IPS DF 19.7 (cell line): ENCODE results near the gene RGL4.
"Not testable (repeated sequence)": the region's sequence is repeated elsewhere in the genome, so short reads cannot be mapped to it uniquely, and the experiment has no call there.

Experiments
- DNase-seq: peaks from one replicate; pipeline ENCODE4 v3.0.0-alpha.2; 2013; ENCODE audit warnings: low read depth, low spot score

RGL4 gene, protein sequence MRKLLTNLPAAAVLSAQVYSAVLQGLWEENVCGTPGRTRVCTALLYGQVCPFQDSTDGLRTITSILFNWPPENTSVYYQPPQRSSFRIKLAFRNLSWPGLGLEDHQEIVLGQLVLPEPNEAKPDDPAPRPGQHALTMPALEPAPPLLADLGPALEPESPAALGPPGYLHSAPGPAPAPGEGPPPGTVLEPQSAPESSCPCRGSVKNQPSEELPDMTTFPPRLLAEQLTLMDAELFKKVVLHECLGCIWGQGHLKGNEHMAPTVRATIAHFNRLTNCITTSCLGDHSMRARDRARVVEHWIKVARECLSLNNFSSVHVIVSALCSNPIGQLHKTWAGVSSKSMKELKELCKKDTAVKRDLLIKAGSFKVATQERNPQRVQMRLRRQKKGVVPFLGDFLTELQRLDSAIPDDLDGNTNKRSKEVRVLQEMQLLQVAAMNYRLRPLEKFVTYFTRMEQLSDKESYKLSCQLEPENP

DNA sequence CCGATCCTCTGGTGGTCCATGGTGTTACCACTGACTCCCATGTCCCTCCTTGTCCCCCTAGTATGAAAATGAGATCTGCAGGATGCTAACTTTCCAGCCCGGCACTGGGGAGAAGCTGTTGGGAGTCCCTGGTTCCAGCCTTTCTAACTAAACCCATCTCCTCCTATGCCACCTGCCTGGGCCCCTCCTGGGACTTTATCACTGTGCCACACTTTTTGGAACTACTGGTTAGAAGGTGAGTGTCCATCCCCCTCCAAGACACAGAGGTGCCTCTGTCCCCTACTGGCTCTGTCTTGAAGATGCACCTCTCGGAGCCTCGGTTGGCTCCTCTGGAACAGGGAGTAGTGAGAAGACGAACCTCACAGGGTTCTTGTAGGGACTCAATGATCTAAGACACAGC is at the start of gene RGL4:
Gene RGL4 (plus strand): TSS at position 301 of the 400 bp plus-strand sequence. CDS start 1,018 bp downstream, outside the sequence.
- DNase-seq = no peak

DNA sequence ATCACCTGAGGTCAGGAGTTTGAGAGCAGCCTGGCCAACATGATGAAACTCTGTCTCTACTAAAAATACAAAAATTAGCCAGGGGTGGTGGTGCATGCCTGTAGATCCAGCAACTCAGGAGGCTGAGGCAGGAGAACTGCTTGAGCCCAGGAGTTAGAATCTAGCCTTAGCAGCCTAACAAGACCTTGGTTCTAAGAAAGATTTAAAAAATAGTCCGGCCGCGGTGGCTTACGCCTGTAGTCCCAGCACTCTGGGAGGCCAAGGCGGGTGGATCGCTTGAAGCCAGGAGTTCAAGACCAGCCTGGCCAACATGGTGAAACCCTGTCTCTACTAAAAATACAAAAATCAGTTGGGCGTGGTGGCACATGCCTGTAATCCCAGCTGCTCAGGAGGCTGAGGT is 44.3 kb upstream of the RGL4 start:
- DNase-seq = not testable (repeated sequence)

DNA sequence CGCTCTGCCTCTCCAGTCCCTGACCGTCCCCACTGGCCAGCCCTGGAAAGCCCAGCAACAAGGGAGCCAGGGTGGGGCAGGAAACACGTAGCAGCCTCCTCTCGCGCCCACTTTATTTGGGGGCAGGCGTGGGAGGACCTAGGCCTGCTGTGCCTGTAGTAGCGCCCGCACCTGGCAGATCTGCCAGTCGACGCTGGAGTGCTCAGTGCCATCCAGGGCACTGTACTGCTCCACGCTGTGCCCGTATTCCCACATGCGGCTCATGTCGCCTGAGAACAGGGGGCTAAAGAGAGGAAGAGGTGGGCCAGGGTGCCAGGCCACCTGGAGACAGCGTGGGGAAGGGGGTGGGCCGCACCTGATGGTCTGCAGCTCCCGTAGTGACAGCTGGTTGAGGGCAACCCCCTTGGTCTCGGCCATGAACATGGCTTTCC is 41.7 kb upstream of the RGL4 start:
- DNase-seq = no peak

DNA sequence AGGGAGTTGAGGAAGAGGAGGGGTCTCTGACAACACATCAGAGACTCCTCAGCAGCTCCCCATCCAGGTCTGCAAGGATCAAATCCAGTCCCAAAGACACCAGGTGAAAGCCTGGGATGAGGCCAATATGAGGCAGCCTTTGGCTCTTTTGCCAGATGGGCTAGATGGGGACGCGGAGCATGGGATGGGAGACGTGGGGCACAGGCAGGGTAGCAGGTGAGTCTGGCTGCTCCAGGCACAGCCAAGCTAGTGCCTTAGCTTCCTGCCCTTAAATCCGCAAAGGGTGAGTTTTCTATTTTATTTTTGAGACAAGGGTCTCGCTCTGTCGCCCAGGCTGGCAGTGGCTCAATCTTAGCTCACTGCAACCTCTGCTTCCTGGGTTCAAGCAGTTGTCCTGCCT is 39.1 kb upstream of the RGL4 start:
- no peak for DNase-seq

DNA sequence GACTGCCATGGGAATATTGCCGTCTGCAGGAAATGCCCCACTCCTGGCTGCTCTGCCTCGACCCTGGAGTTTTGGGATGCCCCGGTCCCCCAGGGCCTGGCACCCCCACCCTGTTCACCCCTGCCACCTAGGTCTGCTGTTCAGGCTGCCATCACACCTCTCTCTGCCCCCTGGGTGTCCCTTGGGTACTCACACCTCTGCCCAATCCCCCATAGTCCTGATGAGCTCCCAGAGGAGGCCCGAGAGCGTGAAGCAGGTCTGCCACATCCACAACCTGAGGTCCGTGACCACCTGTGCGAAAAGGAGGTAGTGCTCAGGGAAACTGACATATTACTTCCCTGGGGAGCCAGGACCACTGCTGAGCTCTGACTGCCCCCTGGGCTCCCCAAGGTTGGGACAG is 38.5 kb upstream of the RGL4 start:
- DNase-seq = no peak

DNA sequence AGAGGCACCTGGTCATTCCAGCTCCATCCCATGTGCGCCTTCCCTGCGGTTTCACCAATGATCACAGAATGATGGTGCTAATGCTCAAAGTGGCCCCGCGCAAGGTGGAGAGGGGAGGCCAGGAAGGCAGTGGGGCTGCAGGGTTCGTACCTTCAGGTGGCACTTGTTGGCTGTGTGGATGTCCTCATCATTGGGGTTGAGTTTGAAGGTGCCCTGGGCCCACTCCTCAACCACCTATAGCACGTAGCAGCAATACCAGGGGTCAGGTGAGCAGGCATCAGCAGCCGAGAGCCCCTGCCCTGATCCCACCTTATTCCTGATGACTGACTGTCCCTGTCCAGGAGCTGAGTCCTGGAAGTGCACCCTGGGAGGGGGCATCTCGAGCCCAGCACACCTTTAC is 38.1 kb upstream of the RGL4 start:
- no peak for DNase-seq

DNA sequence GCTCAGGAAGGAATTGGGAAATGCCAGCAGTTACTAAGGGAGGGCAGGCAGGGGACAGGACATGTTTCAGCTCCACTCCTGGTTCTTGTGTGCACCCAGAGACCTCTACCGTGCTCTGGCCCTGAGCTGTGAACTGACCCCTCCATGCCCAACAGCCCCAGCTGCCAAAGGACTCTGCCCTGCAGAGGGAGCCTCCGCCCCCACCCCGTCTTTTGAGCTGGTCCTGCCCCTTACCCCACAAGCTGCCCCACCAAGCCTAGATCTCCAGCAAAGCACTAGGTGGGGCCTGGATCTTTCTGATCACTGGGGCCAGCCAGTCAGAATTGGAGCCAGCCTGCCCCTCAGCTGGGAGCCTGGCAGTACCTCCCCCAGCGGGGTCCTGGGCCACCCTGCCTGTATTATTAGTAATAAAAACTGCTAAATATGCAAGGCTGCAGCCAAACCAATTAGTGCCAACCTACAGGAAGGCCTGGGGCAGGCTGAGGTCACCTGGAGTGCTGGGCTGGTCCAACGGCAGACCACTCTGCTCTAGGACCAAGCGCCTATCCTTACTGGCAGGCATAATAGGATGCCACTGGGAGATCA is 34.8 kb upstream of the RGL4 start:
- no peak for DNase-seq

DNA sequence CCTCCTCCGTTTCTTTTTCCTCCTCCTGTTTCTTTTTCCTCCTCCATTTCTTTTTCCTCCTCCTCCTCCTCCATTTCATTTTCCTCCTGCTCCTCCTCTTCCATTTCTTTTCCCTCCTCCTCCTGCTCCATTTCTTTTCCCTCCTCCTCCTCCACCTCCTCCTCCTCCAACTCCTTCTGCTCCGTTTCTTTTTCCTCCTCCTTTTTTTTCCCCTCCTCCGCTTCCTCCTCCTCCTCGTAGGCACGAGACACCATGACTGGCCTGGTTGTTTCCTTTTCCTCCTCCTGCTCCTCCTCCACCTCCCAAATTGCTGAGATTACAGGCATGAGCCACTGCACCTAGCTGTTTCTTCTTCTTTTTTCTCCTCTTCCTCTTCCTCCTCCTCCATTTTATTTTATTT is 33.1 kb upstream of the RGL4 start:
- DNase-seq = no peak

DNA sequence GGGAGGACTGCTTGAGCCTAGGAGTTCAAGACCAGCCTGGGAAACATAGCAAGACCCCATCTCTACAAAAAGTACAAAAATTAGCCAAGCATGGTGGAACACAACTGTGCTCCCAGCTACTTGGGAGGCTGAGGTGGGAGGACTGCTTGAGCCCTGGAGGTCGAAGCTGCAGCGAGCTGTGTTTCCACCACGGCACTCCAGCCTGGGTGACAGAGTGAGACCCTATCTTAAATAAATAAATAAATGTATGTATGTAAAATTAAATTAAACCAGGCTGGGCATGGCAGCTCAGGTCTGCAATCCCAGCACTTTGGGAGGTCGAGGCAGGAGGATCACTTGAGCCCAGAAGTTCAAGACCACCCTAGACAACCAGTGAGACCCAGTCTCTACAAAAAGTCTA is 30.4 kb upstream of the RGL4 start:
- DNase-seq = not testable (repeated sequence)

DNA sequence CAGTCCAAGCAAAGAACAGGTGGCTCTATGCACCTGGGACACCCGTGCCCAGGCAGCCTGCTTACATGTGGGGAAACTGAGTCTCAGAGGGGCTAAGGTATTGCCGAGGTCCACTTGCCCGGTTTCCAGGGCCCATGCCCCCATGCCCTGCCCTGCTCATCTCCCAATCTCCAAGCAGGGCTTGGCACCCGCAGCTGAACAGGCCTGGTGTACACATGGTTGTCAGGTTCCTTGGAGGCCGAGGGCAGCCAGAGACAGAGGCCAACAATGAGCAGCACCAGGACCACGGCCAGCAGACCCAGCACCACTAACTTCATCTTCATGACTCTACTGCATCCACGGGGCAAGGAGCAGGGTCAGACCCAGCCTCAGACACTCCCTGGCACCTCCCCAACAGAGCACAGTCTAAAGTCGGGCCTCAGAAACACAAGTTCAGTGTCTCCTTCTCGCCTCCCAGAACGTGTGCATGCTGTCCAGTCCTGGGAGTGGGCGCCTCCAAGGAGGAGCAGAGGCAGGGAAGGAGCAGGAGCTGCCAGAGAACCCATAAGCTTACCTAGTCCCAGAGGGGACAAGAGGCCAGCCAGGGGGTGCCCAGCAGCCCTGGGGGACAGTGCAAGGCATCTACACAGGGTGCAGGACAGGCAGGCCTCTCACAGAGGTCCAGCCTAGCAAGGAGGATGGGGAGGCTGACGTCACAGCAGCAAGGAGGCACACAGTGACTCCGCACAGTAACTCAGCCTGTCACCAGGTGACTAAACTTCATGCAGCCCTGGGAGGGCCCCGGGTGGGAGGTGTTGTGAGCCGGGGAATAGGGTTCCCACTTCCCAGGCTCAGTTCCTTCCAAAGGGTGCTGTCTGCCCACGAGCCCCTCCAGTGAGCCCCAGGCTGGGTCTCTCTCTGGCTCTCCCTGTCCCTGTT is 20.2 kb upstream of the RGL4 start:
- DNase-seq = no peak

DNA sequence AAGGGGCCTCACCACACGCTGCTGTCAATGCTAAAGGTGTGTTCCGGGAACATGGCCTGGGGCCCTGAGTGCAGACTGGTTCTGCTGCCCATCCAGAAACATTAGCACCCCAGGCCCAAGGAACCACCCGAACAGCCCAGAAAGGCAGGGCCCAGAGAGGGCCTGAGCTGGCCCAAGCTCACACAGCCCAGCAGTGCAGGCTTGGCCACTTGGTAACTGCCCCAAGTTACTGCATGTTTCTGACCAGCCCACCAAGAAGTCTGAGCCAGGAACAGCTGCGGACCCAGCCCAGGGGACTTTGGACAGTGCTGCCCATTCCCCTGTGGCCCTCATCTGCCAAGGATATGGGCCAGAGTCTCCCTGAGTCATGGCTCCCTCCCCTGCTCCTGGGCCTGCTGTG is 19.4 kb upstream of the RGL4 start:
- not testable (repeated sequence) for DNase-seq

DNA sequence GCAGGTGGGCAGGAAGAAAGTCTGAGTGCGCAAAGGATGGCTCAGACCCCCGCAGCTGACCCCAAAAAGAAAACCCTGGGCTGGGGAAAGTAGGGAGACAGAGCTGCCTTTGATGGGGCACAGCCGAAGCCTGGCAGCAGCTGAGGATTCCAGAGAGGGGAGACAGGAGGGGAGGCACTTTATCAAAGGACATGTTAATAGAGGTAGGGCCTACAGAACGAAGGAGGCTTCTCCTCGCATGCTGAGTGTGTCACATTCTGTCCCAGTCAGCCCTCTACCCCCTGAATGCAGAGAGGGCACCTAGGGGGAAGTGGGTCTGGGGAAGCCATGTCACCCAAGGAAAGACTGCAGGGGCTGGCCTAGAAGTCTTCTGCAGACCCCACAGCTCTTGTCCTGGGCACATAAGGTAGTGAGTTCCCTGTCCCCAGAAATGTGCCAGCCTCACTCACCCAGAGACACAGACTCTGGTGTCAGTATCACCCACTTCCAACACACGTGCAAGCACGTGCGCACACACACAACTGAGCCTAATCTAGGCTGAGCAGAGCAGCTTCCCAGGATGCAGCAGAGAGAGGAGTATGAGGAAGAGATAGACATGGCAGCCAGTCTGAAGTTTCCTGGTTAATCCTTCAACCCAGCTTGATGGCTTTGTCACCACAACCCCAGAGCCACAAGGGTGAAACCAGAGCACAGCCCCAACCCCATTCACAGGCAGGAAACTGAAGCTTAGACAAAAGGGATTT is 18.3 kb upstream of the RGL4 start:
- not testable (repeated sequence) for DNase-seq

DNA sequence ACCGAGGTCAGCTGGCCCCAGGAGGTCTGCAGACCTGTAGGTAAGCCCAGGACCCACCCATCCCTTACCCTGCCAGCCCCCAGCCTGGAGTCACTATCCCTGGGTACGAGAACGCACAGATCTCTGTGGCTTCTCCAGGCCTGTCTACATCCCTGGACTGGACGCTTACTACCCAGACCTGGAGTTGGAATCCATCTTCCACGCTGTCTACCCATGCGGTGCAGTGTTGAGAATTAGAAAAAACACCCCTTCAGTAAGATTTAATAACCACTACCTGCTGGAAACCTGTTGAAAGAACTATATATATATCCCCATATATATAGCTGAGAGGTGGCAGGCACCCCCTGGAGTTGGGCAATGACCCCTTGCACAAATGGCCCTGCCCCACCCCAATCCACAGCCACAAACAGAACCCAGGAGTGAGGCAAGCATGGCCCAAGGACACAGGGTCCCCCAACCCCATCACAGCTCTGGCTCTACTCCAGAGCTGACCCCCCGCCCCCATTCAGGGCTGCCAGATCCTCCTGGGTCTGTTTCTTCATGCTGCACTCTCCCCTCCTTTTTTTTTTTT is 17.7 kb upstream of the RGL4 start:
- no peak for DNase-seq

DNA sequence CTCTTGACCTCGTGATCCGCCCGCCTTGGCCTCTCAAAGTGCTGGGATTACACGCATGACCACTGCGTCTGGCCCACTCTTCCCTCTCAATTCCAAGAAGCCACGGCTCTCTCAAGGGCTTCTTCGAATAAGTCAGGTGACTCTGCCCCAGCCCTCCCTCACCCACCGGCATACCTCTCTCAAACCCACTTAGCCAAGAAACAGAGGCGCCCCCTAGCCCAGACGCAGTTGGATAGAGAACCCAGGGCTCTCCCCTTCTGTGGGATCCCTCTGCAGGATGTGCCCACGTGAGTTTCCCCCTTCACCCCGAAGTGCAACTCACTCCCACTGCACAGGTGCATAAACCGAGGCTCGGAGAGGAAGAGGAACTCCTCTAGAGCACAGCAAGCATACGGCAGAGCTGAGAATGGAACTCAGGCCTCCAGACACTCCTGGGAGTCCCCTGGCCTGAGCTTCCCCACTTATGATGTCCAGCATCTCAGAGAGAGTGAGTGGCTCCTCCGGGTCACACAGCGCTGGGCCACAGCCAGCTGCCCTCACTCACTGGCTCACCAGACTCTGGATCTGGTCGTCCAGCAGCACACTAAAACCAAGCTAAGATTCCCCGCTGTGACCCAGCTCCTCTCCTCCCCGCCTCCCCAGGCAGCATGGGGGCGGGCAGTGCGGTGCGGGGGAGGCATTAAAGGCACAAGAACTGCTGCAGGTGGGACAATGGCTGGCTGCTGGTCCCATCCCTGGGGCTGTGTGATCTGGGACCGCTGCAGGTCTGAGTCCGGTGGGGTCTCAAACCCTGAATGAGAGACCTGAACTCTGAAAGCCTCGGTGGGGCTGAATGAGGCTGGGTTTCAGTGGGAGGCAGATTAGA is 16.8 kb upstream of the RGL4 start:
- no peak for DNase-seq

DNA sequence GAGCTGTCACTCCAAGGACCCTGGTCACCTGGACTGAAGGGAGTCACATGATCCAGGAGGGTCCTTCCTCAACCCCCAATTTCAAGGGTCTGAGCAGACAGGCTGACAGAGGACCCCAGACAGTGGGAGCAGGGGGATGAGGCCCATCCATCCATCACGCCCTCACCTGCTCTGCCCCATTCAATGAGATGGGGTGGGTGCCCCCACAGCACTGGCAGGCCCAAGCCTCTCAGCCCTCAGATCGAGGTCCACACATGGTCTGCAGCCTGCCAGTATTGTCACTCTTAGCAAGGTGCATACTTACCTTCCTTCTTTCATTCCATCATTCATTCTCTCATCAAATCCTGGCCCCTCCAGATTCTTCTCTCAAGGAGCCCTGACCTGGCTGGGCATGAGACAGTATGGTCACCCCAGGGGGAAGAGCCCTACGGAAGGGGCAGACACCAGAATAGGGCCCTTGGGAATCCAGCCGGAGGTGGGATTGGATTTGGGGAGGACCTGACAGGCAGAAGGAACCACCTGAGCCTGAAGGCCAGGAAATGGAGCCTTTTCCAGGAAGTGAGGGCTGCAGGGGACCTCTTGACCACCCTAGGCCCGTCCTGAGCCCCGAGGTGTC is 15.8 kb upstream of the RGL4 start:
- not testable (repeated sequence) for DNase-seq

DNA sequence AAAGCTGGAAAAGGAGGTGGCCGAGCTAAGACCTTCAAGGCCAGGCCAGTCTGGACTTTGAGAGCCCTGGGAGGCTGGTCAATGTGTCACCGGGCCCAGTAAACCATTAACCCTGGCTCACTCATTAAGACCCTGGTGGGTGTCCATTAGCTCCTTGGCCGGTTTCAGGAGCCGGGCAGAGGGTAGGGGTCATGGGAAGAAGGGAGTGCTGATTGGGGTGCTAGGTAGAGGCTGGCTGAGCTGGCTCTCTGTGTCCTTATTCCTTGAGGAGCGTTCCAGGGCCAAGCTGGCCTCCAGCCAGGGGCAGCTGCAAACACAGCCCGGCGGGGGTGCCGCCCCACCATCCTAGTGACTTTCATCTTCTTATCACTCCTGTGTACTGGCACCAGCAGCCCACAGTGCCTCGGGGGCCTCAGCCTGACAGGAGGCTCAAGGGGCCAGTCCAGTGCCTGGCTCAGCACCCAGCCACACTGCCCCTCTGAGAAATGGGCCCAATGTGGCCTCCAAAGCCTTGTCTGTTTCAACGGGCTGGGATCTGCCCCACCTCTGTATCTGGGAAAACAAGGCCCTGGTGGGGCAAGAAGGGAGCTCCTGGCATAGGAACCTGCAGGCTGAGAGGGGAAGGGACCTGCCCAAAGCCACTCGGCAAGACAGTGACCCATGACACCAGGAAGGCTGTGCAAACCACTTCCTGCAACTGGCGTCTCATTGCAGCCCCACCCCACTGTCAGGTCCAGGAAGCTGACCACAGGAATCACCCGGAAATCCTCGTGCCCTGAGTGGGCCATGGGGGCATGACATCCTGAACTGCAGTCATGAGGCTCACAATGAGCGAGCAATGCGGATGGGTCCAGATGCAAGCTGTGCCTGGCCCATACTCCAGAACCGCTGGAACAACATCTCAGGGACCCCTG is 15.1 kb upstream of the RGL4 start:
- DNase-seq = no peak

DNA sequence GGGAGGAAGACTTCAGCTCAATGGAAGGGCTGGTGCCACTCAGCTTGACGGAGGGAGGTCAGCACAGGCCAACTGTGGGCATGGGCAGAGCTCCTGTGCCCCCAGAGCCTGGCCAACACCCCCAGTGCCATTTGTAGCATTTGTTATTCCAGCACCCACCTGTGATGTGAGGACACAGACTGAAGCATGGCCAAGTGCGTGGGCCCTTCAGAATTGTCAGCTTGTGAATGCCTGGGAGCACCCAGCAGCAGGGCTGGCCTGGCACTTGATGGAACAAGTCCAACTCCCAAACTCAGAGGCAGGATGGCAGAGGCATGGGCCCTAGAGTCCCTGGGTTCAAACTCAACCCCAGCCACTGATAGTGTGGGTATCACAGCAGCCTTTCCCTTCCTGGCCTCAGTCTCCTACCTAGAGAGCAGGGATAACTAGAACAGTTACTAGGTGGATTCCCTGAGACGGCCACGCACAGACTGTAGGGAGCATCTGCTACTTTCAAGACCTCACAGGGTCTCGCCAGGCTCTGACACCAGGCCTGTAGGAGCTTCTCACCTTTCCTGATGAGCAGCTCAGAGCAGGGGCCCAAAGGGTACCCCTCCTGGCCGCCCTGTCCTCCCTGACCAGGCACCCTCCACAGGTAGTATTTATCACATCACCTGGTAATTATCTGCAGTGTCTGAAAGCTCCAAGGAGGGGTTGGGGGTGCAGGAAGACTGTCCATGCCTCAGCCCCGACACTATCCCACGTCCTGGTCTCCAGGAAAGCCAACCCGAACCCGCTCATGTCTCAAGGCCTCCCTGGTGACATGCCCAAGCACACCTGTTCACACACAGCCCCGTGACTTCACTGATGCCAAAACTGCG is 13.7 kb upstream of the RGL4 start:
- not testable (repeated sequence) for DNase-seq

DNA sequence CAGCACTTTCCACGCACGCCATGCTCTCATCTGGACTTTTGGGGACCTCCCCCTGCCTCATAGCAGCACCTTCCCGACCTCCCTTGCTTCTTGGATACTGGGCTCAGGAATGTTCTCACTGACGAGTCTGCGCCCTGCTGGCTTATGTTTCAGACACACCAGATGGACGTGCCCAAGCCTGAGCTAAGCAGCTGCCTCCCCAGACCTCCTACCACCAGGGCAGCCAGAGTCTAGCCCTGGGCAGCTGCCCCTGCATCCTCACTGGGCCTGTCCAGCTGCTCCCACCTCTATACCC is 13.2 kb upstream of the RGL4 start:
- no peak for DNase-seq
